Vagina (tissue), 2 donors: Measurements from ENCODE around the gene HMBS. TPM values are rescaled to one million over a fixed set of nuclear protein-coding genes. Genes with fewer than 3 reads are reported as not detected.

Experiments used
- DNase-seq, 2 donors: peaks; one replicate each; pipeline ENCODE4 v3.0.0-alpha.2; 2017; ENCODE audit errors: extremely low spot score in 2 of 2
- H3K27ac ChIP-seq: fragments of 200-600 bp; sonication (generic); one replicate; pipeline ENCODE4 v1.5.1; 2019
- H3K27me3 ChIP-seq: fragments of 200-600 bp; sonication (generic); one replicate; pipeline ENCODE4 v1.5.1; 2019
- H3K36me3 ChIP-seq, 2 donors: fragments of 200-600 bp; sonication (generic); one replicate each; pipeline ENCODE4 v1.5.1; 2017 to 2019
- H3K4me1 ChIP-seq: fragments of 200-600 bp; sonication (generic); one replicate; pipeline ENCODE4 v1.5.1; 2019
- H3K4me3 ChIP-seq, 2 donors: fragments of 200-600 bp; sonication (generic); 1 replicate in 1 of 2; 2 replicates in 1 of 2; pipeline ENCODE4 v1.5.1; 2016 to 2019
- H3K9me3 ChIP-seq: fragments of 200-600 bp; sonication (generic); one replicate; pipeline ENCODE4 v1.5.1; 2019
- POLR2A ChIP-seq, 2 donors: fragments of 450-650 bp; IDR thresholded peaks; one replicate each; pipeline ENCODE4 v1.6.1; 2017; ENCODE audit warnings: antibody characterized with exemption in 2 of 2, mild to moderate bottlenecking in 2 of 2, moderate library complexity in 2 of 2
- POLR2AphosphoS5 ChIP-seq, 2 donors: sonication (generic); formaldehyde crosslinking; IDR thresholded peaks; one replicate each; pipeline ENCODE4 v1.9.0; 2017; ENCODE audit warnings: antibody characterized with exemption in 2 of 2, mild to moderate bottlenecking in 2 of 2, low read depth in 1 of 2; ENCODE audit not compliant: insufficient read depth in 1 of 2
- intact Hi-C: fragments of 100-400 bp; cut with DNase I; formaldehyde crosslinking; loops from one replicate; pipeline ENCODE4 v1.15.1; 2023
- total RNA-seq: library from RNA; depleted of rRNA; stranded (reverse); fragments of >200 nt; gene quantifications from one replicate; pipeline ENCODE4 v1.2.3, GENCODE V29; 2016
- TF ChIP-seq, protein P1 (sequence below), 3 experiments: fragments of 450-650 bp in 2 of 3; fragments of 200-600 bp in 1 of 3; sonication (generic) in 1 of 3; IDR thresholded peaks; one replicate each; pipeline ENCODE4 v1.5.1; 2017 to 2019; ENCODE audit warnings: antibody characterized with exemption in 3 of 3, mild to moderate bottlenecking in 2 of 3, moderate library complexity in 2 of 3

Gene HMBS
- total RNA-seq, 1 donor from 2014 or later = 13.5 TPM

DNA sequence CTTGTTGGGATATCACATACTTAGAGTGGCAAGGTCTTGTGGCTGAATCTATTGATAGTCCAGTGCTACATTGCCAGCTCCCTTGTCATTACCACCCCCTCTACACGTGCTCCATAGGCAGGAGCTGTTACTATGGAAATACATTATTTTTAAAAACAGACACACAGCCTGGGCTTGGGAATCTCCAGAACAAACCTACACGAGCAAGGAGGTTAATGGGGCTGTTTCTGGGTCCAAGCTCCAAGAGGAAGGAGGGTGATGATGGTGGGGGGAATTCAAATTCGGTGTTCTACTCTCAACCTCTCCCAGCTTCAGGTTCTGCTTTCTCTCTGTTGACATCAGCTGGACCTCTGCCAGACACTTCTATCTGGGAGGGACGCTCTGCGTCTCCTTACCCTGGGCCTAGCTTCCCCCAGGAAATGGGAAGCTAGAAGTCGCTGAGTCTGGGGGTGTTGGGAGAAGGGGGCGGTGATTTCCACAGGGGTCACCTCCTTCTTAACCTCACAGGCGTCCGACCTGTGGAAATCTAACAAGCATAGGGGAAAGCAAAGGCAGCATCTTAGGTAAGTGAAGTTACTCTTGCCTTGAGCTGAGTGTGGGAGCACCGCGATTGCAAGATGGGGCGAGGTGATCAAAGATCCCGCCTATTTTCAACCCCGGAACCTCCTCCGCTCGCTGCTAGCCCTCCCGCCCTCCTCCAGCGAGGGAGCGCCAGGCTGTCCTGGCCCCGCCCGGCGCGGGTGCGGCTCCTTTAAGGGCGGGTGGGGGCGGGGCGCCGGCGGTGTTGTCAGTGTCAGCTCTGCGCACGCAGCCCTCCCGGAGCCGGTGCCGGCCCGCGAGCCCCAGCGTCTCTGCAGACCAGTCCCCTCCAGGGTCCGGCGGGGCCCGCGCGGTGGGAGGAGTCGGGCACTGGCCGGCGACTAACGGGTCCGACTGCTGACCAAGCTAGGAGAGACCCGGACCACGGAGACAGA is 22.2 kb downstream of the HMBS start, which contains the start of gene C2CD2L:
Gene C2CD2L (plus strand): TSS at position 781 of the 974 bp plus-strand sequence. CDS start 398 bp downstream, outside the sequence.
- DNase-seq = no peak
- Histone ChIP-seq H3K4me3 (peak within 1 kb of the TSS; percentile 76 to 98), H3K27me3 (no peaks in the 10 kb centered on the region), H3K4me1 (peaks cover 52% of the 10 kb centered on the region), H3K27ac (peak within 1 kb of the TSS; percentile 76), H3K9me3 (no peaks in the 10 kb centered on the region), H3K36me3 (peaks cover 0 to 10% of the 10 kb centered on the region in 2 donors)
- TF ChIP-seq POLR2A (IDR thresholded peaks at IDR 0.05) (no peak), POLR2AphosphoS5 (IDR thresholded peaks at IDR 0.05; ENCODE audit: insufficient read depth in 1 of 2, low read depth in 1 of 2) (peak; percentile 64 to 69)
- intact Hi-C loops = loop anchor here (10.0 kb wide), 1 partner anchor 228 kb away; the partner anchor contains the start of gene RNF26

- TF ChIP-seq POLR2AphosphoS5 (IDR thresholded peaks at IDR 0.05; ENCODE audit: insufficient read depth in 1 of 2, low read depth in 1 of 2) (no peak), POLR2A (IDR thresholded peaks at IDR 0.05) (no peak)
- TF ChIP-seq, protein P1, sequence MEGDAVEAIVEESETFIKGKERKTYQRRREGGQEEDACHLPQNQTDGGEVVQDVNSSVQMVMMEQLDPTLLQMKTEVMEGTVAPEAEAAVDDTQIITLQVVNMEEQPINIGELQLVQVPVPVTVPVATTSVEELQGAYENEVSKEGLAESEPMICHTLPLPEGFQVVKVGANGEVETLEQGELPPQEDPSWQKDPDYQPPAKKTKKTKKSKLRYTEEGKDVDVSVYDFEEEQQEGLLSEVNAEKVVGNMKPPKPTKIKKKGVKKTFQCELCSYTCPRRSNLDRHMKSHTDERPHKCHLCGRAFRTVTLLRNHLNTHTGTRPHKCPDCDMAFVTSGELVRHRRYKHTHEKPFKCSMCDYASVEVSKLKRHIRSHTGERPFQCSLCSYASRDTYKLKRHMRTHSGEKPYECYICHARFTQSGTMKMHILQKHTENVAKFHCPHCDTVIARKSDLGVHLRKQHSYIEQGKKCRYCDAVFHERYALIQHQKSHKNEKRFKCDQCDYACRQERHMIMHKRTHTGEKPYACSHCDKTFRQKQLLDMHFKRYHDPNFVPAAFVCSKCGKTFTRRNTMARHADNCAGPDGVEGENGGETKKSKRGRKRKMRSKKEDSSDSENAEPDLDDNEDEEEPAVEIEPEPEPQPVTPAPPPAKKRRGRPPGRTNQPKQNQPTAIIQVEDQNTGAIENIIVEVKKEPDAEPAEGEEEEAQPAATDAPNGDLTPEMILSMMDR (IDR thresholded peaks at IDR 0.05) = no peak
- H3K4me3 ChIP-seq = peak overlapping the region; percentile 76 to 98
- H3K9me3 ChIP-seq = no peaks in the 10 kb centered on the region
- peak overlapping the region; percentile 76 for H3K27ac ChIP-seq
- peaks cover 49% of the 10 kb centered on the region for H3K4me1 ChIP-seq
- H3K27me3 ChIP-seq = no peaks in the 10 kb centered on the region
- no peak for DNase-seq
- intact Hi-C loops = loop anchor here (10.0 kb wide), 1 partner anchor 227 kb away; the partner anchor contains the start of gene RNF26
- peaks cover 0 to 17% of the 10 kb centered on the region in 2 donors for H3K36me3 ChIP-seq
Observed at GRCh38 chr11:119107538-119108145, 23.0 kb downstream of the HMBS start.

DNA sequence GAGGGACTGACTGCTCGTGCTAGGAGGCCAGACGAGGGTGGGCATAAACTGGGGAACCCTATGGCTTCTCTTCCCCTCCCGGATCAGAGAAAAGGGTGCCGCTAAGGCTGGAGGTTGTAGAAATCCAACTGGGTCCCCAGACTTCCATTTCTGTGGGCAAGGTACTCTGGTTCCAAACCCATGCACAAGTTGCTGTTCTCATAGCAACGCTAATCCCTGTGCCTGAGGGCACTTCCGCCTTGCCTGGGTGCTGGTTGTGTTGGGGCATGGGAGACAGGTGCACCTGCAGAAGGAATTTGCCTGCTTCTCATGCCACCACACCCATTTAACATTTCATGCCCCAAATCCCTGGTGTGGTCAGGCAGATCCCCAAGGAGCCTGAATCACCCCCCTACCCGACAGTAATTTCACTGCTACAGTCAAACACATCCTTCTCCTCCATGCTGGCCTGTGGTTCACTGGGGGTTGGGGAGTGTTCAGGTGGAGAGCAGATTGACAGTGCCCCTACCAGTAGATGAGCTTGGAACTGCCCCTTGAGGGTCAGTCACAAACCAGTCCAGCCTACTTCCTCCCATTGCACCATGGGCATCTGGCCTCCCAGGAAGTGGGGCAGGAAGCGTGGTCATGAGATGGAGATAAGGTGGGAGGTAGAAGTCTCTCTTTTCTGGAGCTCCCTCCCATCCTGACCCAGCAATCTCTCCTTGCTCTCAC is 23.6 kb downstream of the HMBS start:
- DNase-seq = no peak
- Histone ChIP-seq H3K36me3 (peaks cover 0 to 24% of the 10 kb centered on the region in 2 donors), H3K27ac (peak overlapping the region; percentile 76), H3K4me3 (peak overlapping the region; percentile 76 to 98), H3K9me3 (no peaks in the 10 kb centered on the region), H3K27me3 (no peaks in the 10 kb centered on the region), H3K4me1 (peaks cover 42% of the 10 kb centered on the region)
- TF ChIP-seq POLR2A (IDR thresholded peaks at IDR 0.05) (no peak), POLR2AphosphoS5 (IDR thresholded peaks at IDR 0.05; ENCODE audit: insufficient read depth in 1 of 2, low read depth in 1 of 2) (no peak)
- TF ChIP-seq, protein P1 (IDR thresholded peaks at IDR 0.05) = no peak
- intact Hi-C loops = loop anchor here (10.0 kb wide), 1 partner anchor 226 kb away; the partner anchor contains the start of gene RNF26

DNA sequence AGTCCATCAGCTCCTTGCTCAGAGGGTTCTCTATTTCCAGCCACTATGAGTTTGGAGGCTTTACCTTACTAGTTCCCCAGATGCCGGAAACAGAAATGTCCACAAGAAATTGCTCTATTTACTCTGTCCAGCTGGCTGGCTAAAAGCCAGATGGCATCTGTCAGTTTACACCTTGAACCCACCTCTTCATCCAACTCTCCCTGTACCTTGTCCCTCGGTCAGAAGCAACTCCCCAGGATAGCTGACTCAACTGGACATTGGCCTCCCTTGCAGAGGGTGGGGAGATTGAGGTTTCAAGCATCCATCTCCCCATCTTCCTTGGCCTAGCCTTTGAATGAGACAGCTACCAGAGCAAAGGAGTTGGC is 24.2 kb downstream of the HMBS start:
- H3K27ac ChIP-seq = no peak overlapping the region
- TF ChIP-seq POLR2A (IDR thresholded peaks at IDR 0.05) (no peak), POLR2AphosphoS5 (IDR thresholded peaks at IDR 0.05; ENCODE audit: insufficient read depth in 1 of 2, low read depth in 1 of 2) (no peak)
- TF ChIP-seq, protein P1 (IDR thresholded peaks at IDR 0.05) = no peak
- peaks cover 0 to 29% of the 10 kb centered on the region in 2 donors for H3K36me3 ChIP-seq
- H3K27me3 ChIP-seq = no peaks in the 10 kb centered on the region
- intact Hi-C loops = loop anchor here (10.0 kb wide), 1 partner anchor 226 kb away; the partner anchor contains the start of gene RNF26
- H3K9me3 ChIP-seq = no peaks in the 10 kb centered on the region
- H3K4me3 ChIP-seq = peak overlapping the region; percentile 76 to 98
- H3K4me1 ChIP-seq = peaks cover 37% of the 10 kb centered on the region
- DNase-seq = peak in 1 of 2 donors; percentile 75

- no peak overlapping the region for H3K4me3 ChIP-seq
- no peaks in the 10 kb centered on the region for H3K27me3 ChIP-seq
- H3K9me3 ChIP-seq = no peaks in the 10 kb centered on the region
- H3K27ac ChIP-seq = no peak overlapping the region
- peaks cover 0 to 39% of the 10 kb centered on the region in 2 donors for H3K36me3 ChIP-seq
- intact Hi-C loops = loop anchor here (10.0 kb wide), 1 partner anchor 225 kb away; the partner anchor contains the start of gene RNF26
- TF ChIP-seq POLR2AphosphoS5 (IDR thresholded peaks at IDR 0.05; ENCODE audit: insufficient read depth in 1 of 2, low read depth in 1 of 2) (no peak), POLR2A (IDR thresholded peaks at IDR 0.05) (no peak)
- TF ChIP-seq, protein P1 (IDR thresholded peaks at IDR 0.05) = no peak
- DNase-seq = no peak
- peaks cover 35% of the 10 kb centered on the region for H3K4me1 ChIP-seq
Observed at GRCh38 chr11:119109843-119110242, 25.2 kb downstream of the HMBS start.
